UCSD-AML1 (cell line): Measurements from ENCODE around the gene SRF.

Experiments
- DNase-seq: peaks from one replicate; lab custom pipeline; 2025; ENCODE audit not compliant: unreplicated experiment; lab: John Stamatoyannopoulos, UW

Gene SRF

GRCh38 chr6:43181942-43182860, 11.1 kb downstream of the SRF start, which contains the start of gene CUL9:
TSS of gene CUL9 (plus strand) at chr6:43182196. CDS start at chr6:43184311, 2,115 bp downstream.
- DNase-seq = peak; percentile 85

GRCh38 chr6:43183441-43183840, 12.4 kb downstream of the SRF start:
- DNase-seq = no peak

- DNase-seq = no peak
Observed at GRCh38 chr6:43184268-43184985, 13.4 kb downstream of the SRF start.

GRCh38 chr6:43185391-43185985, 14.4 kb downstream of the SRF start:
- no peak for DNase-seq

- no peak for DNase-seq
Observed at GRCh38 chr6:43186019-43186418, 14.9 kb downstream of the SRF start.

GRCh38 chr6:43186706-43187105, 15.6 kb downstream of the SRF start:
- DNase-seq = no peak

- no peak for DNase-seq
Observed at GRCh38 chr6:43187821-43188220, 16.8 kb downstream of the SRF start.

- DNase-seq = no peak
Observed at GRCh38 chr6:43188426-43188825, 17.4 kb downstream of the SRF start.

GRCh38 chr6:43189776-43190304, 18.8 kb downstream of the SRF start:
- no peak for DNase-seq

GRCh38 chr6:43192911-43193310, 21.8 kb downstream of the SRF start:
- DNase-seq = no peak

GRCh38 chr6:43193929-43194328, 22.9 kb downstream of the SRF start:
- no peak for DNase-seq

GRCh38 chr6:43196337-43196736, 25.3 kb downstream of the SRF start:
- DNase-seq = no peak

GRCh38 chr6:43199912-43200311, 28.8 kb downstream of the SRF start:
- no peak for DNase-seq

- DNase-seq = no peak
Observed at GRCh38 chr6:43200541-43200940, 29.5 kb downstream of the SRF start.

- no peak for DNase-seq
Observed at GRCh38 chr6:43202451-43202850, 31.4 kb downstream of the SRF start.

GRCh38 chr6:43203029-43203717, 32.1 kb downstream of the SRF start:
- no peak for DNase-seq

- DNase-seq = no peak
Observed at GRCh38 chr6:43203718-43204095, 32.6 kb downstream of the SRF start.

- no peak for DNase-seq
Observed at GRCh38 chr6:43204271-43205105, 33.4 kb downstream of the SRF start.

- DNase-seq = no peak
Observed at GRCh38 chr6:43205849-43206248, 34.8 kb downstream of the SRF start.

GRCh38 chr6:43207286-43207685, 36.2 kb downstream of the SRF start:
- DNase-seq = no peak
